ENCODE measurements around the gene ALDOB. TPM values are rescaled to one million over a fixed set of nuclear protein-coding genes. Genes with fewer than 3 reads are reported as not detected.

ALDOB gene
- total RNA-seq, 1 donor from 2014 or later = 0.08 TPM

DNA sequence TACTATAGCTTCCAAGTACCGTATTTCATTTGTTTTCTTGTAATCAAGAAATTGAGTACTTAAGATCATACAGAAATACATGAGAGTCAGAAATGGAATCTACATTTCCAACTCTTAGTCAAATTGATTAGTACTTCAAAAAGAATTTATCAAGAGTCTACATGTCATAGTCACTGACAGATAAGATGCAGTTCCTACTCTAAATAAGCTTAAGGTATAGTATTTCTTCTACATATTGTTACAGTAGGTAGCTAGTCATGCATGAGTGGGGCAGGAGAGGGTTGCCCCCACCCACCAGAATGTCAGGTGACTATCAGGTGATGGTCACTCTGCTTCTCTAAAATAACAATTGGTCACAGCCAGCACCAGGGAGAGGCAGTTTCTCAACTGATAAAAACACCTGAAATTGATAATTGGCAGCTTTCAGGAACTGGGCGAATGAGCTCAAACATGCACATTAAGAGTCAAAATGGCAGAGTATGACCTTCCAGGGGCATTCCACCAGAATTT is 53.7 kb downstream of the ALDOB start:
- ATAC-seq = no peak

DNA sequence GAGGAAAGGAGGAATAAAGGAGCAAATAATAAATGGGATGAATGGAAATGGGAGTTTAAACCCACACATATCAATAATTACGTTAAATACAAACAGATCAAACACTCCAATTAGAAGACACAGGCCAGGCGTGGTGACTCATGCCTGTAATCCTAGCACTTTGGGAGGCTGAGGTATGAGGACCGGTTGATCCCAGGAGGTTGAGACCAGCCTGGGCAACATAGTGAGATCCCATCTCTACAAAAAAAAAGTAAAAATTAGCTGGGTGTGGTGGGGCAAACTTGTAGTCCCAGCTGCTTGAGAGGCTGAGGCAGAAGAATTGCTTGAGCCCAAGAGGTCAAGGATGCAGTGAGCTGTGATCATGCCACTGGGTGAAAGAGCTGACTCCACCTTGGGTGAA is 54.5 kb downstream of the ALDOB start:
- ATAC-seq = no peak

DNA sequence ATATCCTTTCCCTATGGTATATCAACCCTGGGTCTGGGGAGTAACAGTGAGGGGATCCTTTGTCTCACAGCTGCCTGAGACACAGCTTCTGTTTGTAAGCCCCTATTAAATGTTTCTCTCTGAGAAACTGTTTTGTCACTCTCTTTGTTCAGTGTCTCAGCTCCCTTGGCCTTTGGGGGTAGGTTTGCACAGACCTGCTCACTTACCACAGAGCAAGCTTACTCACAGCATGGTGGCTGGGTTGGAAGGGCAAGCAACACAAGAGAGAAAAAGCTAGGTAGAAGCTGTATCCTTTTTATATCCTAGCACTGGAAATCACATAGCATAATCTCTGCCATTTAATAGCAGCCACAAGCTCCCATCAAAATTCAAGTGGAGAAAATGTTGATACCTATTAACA is 55.3 kb downstream of the ALDOB start:
- ATAC-seq = no peak

DNA sequence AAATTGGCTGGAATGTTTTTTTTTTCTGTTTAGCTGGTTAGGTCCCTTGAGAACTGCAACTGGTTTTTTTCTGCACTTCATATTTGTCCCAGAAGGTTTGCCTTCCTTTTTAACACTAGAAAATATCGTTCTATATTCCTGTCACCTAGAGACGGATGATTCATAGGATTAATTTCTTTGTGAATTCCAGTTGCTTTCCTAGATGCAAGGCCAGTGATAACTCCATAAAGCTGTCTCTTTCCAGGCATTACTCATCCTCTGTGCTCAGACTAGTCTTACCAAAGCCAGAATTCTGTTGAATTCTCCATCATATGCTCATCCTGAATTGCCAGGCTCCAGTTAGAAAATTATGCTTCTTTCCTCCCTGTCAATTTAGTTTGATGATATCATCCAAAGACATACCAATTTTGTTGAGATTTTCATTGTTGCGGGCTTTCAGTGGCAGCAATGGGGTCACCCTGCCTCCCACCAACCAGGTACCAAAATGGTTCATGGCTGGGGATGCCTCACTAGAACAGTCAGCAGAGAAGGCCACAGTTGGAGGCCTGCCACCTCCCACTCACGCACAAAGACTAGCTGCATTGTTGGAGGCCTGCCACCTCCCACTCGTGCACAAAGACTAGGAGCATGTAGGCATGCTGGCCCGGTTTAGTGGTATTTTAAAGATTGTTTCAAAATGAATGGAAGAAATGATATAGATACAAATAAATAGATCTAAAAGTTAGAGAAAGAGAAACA is 59.3 kb downstream of the ALDOB start:
- ATAC-seq = no peak

DNA sequence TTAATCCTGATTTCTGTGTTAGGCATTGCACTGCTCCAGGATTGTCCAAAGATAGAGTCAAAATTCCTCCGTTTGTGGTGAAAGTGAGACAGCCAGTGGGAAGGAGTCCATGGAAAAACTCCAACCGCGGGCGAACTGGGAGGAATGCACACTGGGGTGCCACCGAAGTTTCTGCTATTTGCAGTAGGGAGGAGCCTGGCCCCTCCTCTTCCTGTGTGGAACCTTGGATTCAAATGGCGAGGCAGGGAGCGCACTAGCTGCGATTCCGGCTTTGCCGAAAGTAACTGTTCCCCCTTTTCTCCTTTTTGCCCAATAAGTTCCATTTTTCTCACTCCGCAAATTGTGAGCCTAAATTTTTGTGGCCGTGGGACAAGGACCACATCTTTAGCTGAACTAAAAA is 60.0 kb downstream of the ALDOB start:
- no peak for ATAC-seq

- no peak for ATAC-seq
Observed at GRCh38 chr9:101372327-101373118, 63.1 kb downstream of the ALDOB start.

DNA sequence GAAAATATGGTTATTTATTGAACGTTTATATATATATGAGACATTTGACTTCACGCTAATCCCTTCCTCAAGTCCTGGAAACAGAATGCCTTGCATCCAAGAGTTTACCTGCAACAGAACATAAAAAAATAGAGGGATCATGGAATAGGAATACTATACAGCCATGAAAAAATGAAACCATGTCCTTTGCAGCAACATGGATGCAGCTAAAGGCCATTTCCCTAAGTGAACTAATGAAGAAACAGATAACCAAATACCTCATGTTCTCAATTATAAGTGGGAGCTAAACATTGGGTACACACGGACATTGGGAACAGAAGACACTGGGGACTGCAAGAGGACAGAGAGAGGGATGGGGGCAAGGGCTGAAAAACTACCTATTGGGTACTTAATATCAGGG is 63.8 kb downstream of the ALDOB start:
- ATAC-seq = no peak

Other genes with a start within 250 kb of the ALDOB start
- 0.08 TPM for gene BAAT, start 50.8 kb downstream of the ALDOB start, total RNA-seq
- 6.9 TPM for gene MRPL50, start 37.2 kb downstream of the ALDOB start, total RNA-seq
- 5.1 TPM for gene ZNF189, start 36.9 kb downstream of the ALDOB start, total RNA-seq
- gene RNF20, start 98.1 kb upstream of the ALDOB start, total RNA-seq = 36.9 TPM
- not detected for gene PPP3R2, start 159.2 kb upstream of the ALDOB start, total RNA-seq

Measured in esophagus mucosa (tissue), 1 donor.